Tibial nerve (tissue), 4 donors: ENCODE measurements around the gene AARS1. TPM values are rescaled to one million over a fixed set of nuclear protein-coding genes. Genes with fewer than 3 reads are reported as not detected.
A peak's percentile ranks its signal among the peaks of the same experiment; 100 is the strongest.
"Not testable (repeated sequence)": the region's sequence is repeated elsewhere in the genome, so short reads cannot be mapped to it uniquely, and the experiment has no call there.

Experiments
- DNase-seq, 2 donors: peaks; one replicate each; pipeline ENCODE4 v3.0.0-alpha.2; 2019; ENCODE audit warnings: low spot score in 2 of 2
- H3K27ac ChIP-seq, 4 donors: fragments of 200-600 bp; sonication (generic) in 3 of 4; one replicate each; pipeline ENCODE4 v1.5.1; 2017 to 2019; ENCODE audit warnings: mild to moderate bottlenecking in 1 of 4
- H3K27me3 ChIP-seq, 2 donors: fragments of 200-600 bp; sonication (generic) in 1 of 2; one replicate each; pipeline versions ENCODE4 v1.5.1 to v1.6.0; 2017 to 2019
- H3K36me3 ChIP-seq, 3 donors: fragments of 200-600 bp; sonication (generic); one replicate each; pipeline ENCODE4 v1.5.1; 2018 to 2019
- H3K4me1 ChIP-seq, 4 donors: fragments of 200-600 bp; sonication (generic) in 3 of 4; one replicate each; pipeline ENCODE4 v1.5.1; 2017 to 2019
- H3K4me3 ChIP-seq, 4 donors: fragments of 200-600 bp; sonication (generic) in 3 of 4; one replicate each; pipeline ENCODE4 v1.5.1; 2017 to 2019; ENCODE audit warnings: mild to moderate bottlenecking in 1 of 4, moderate library complexity in 1 of 4
- H3K9me3 ChIP-seq, 4 donors: fragments of 200-600 bp; sonication (generic) in 3 of 4; one replicate each; pipeline ENCODE4 v1.5.1; 2017 to 2019
- CTCF ChIP-seq, 5 experiments: fragments of 200-600 bp in 3 of 5; fragments of 450-650 bp in 2 of 5; sonication (generic) in 3 of 5; IDR thresholded peaks; one replicate each; pipeline ENCODE4 v1.5.1; 2016 to 2019; ENCODE audit warnings: antibody characterized with exemption in 5 of 5, mild to moderate bottlenecking in 3 of 5, moderate library complexity in 2 of 5
- EP300 ChIP-seq, 2 donors: sonication (generic); formaldehyde crosslinking; IDR thresholded peaks; one replicate each; pipeline ENCODE4 v1.6.1; 2017; ENCODE audit warnings: antibody characterized with exemption in 2 of 2, mild to moderate bottlenecking in 1 of 2
- POLR2A ChIP-seq, 2 donors: fragments of 450-650 bp; IDR thresholded peaks; one replicate each; pipeline ENCODE4 v1.6.1; 2017; ENCODE audit warnings: antibody characterized with exemption in 2 of 2, mild to moderate bottlenecking in 2 of 2, moderate library complexity in 2 of 2
- WGBS, 2 donors: methylation state at CpG; one replicate each; pipeline ENCODE4 v1.1.5; 2018; 5-methylcytosine and 5-hydroxymethylcytosine counted together
- total RNA-seq, 4 donors: library from RNA; depleted of rRNA; stranded (reverse); fragments of >200 nt; gene quantifications; one replicate each; pipeline ENCODE4 v1.1.0, GENCODE V29; 2016

AARS1 gene
- total RNA-seq, 4 donors from 2014 or later = 69.8 to 129 (median 88.9) TPM

GRCh38 chr16:70270176-70270575, 19.1 kb downstream of the AARS1 start:
- WGBS, 2 donors = 90 to 92% methylated on average over 3 of the region's 3 CpGs
- Histone ChIP-seq H3K27ac (no peak overlapping the region), H3K4me1 (no peaks in the 10 kb centered on the region), H3K4me3 (no peak overlapping the region), H3K27me3 (no peaks in the 10 kb centered on the region), H3K36me3 (peaks cover 2 to 99% (median 50%) of the 10 kb centered on the region in 3 donors), H3K9me3 (no peaks in the 10 kb centered on the region)
- no peak for TF ChIP-seq POLR2A (IDR thresholded peaks at IDR 0.05)
- no peak for TF ChIP-seq EP300 (IDR thresholded peaks at IDR 0.05)
- TF ChIP-seq CTCF (IDR thresholded peaks at IDR 0.05) = no peak
- DNase-seq = no peak

- WGBS, 2 donors = 82 to 87% methylated on average over 12 of the region's 12 CpGs
- peaks cover 2 to 99% (median 53%) of the 10 kb centered on the region in 3 donors for H3K36me3 ChIP-seq
Observed at GRCh38 chr16:70269471-70269870, 19.8 kb downstream of the AARS1 start.

GRCh38 chr16:70267922-70268321, 21.4 kb downstream of the AARS1 start:
- H3K4me1 ChIP-seq, H3K27me3 ChIP-seq, H3K4me3 ChIP-seq, H3K27ac ChIP-seq, H3K9me3 ChIP-seq, DNase-seq: not testable (repeated sequence)
- peaks cover 2 to 100% (median 57%) of the 10 kb centered on the region in 3 donors for H3K36me3 ChIP-seq
- 89 to 90% methylated on average over 10 of the region's 10 CpGs for WGBS, 2 donors
- peak in 1 of 5 experiments; percentile 5 for TF ChIP-seq CTCF (IDR thresholded peaks at IDR 0.05)

More at GRCh38 chr16:70269471-70269870, 19.8 kb downstream of the AARS1 start:
- no peaks in the 10 kb centered on the region for H3K9me3 ChIP-seq
- H3K27me3 ChIP-seq = no peaks in the 10 kb centered on the region
- TF ChIP-seq CTCF (IDR thresholded peaks at IDR 0.05) = no peak
- TF ChIP-seq EP300 (IDR thresholded peaks at IDR 0.05) = no peak
- TF ChIP-seq POLR2A (IDR thresholded peaks at IDR 0.05) = no peak
- H3K4me3 ChIP-seq = no peak overlapping the region
- no peaks in the 10 kb centered on the region for H3K4me1 ChIP-seq
- no peak overlapping the region for H3K27ac ChIP-seq
- DNase-seq = no peak

GRCh38 chr16:70267516-70267915, 21.8 kb downstream of the AARS1 start:
- peaks cover 2 to 100% (median 57%) of the 10 kb centered on the region in 3 donors for H3K36me3 ChIP-seq
- no peak for DNase-seq
- 46 to 48% methylated on average over 6 of the region's 6 CpGs for WGBS, 2 donors

GRCh38 chr16:70259903-70260302, 29.4 kb downstream of the AARS1 start:
- not testable (repeated sequence) for H3K4me3 ChIP-seq
- 94 to 97% methylated on average over 6 of the region's 6 CpGs for WGBS, 2 donors
- H3K36me3 ChIP-seq = peaks cover 4 to 100% (median 35%) of the 10 kb centered on the region in 3 donors

More at GRCh38 chr16:70267516-70267915, 21.8 kb downstream of the AARS1 start:
- Histone ChIP-seq H3K27me3 (no peaks in the 10 kb centered on the region), H3K4me3 (no peak overlapping the region), H3K9me3 (no peaks in the 10 kb centered on the region), H3K4me1 (no peaks in the 10 kb centered on the region), H3K27ac (no peak overlapping the region)
- peak in 4 of 5 experiments; percentile 20 to 45 (median 36) for TF ChIP-seq CTCF (IDR thresholded peaks at IDR 0.05)
- no peak for TF ChIP-seq EP300 (IDR thresholded peaks at IDR 0.05)
- TF ChIP-seq POLR2A (IDR thresholded peaks at IDR 0.05) = no peak

GRCh38 chr16:70258946-70259345, 30.4 kb downstream of the AARS1 start:
- no peaks in the 10 kb centered on the region for H3K9me3 ChIP-seq
- TF ChIP-seq CTCF (IDR thresholded peaks at IDR 0.05) (no peak), EP300 (IDR thresholded peaks at IDR 0.05) (no peak)
- no peak for DNase-seq
- H3K27me3 ChIP-seq = no peaks in the 10 kb centered on the region
- WGBS, 2 donors = 93 to 95% methylated on average over 10 of the region's 10 CpGs
- no peaks in the 10 kb centered on the region for H3K4me1 ChIP-seq
- H3K27ac ChIP-seq = no peak overlapping the region
- no peak overlapping the region for H3K4me3 ChIP-seq
- peaks cover 4 to 100% (median 39%) of the 10 kb centered on the region in 3 donors for H3K36me3 ChIP-seq

More at GRCh38 chr16:70259903-70260302, 29.4 kb downstream of the AARS1 start:
- H3K27ac ChIP-seq, H3K4me1 ChIP-seq, H3K9me3 ChIP-seq, H3K27me3 ChIP-seq, DNase-seq: not testable (repeated sequence)
